Heart left ventricle (tissue), 16 donors: ENCODE results near the gene HELZ. TPM values are rescaled to one million over a fixed set of nuclear protein-coding genes. Genes with fewer than 3 reads are reported as not detected.
"Not testable (repeated sequence)": the region's sequence is repeated elsewhere in the genome, so short reads cannot be mapped to it uniquely, and the experiment has no call there.

Experiments
- ATAC-seq, 4 donors: fragments of 200-7000 bp; cut with Tn5 transposase; one replicate each; pipeline ENCODE4 v1.9.1; 2020 to 2022; ENCODE audit warnings: moderate library complexity in 4 of 4, mild to moderate bottlenecking in 3 of 4, moderate number of reproducible peaks in 1 of 4
- DNase-seq, 5 donors: peaks; one replicate each; pipeline ENCODE4 v3.0.0-alpha.2; 2020
- H3K27ac ChIP-seq, 12 donors: fragments of 200-600 bp; sonication (generic) in 4 of 12; one replicate each; pipeline versions ENCODE4 v1.5.0 to v1.8.0; 2016 to 2022; ENCODE audit warnings: mild to moderate bottlenecking in 2 of 12
- H3K27me3 ChIP-seq, 9 donors: fragments of 200-600 bp; sonication (generic) in 2 of 9; one replicate each; pipeline versions ENCODE4 v1.5.1 to v1.8.0; 2016 to 2022; ENCODE audit warnings: mild to moderate bottlenecking in 3 of 9
- H3K36me3 ChIP-seq, 9 donors: fragments of 200-600 bp; sonication (generic) in 2 of 9; one replicate each; pipeline versions ENCODE4 v1.5.0 to v1.8.0; 2018 to 2022; ENCODE audit warnings: mild to moderate bottlenecking in 2 of 9
- H3K4me1 ChIP-seq, 12 donors: fragments of 200-600 bp; sonication (generic) in 4 of 12; one replicate each; pipeline versions ENCODE4 v1.5.0 to v1.8.0; 2016 to 2022; ENCODE audit warnings: mild to moderate bottlenecking in 3 of 12
- H3K4me3 ChIP-seq, 12 donors: fragments of 200-600 bp; sonication (generic) in 4 of 12; one replicate each; pipeline versions ENCODE4 v1.5.0 to v1.8.0; 2017 to 2022; ENCODE audit warnings: mild to moderate bottlenecking in 9 of 12, moderate library complexity in 4 of 12
- H3K9me3 ChIP-seq, 12 donors: fragments of 200-600 bp; sonication (generic) in 4 of 12; one replicate each; pipeline versions ENCODE4 v1.5.0 to v1.8.0; 2016 to 2022; ENCODE audit warnings: mild to moderate bottlenecking in 1 of 12
- CTCF ChIP-seq, 12 donors: fragments of 200-600 bp; sonication (generic) in 4 of 12; IDR thresholded peaks; one replicate each; pipeline versions ENCODE4 v1.5.0 to v1.8.0; 2018 to 2022; ENCODE audit warnings: antibody characterized with exemption in 12 of 12, mild to moderate bottlenecking in 5 of 12
- POLR2A ChIP-seq, 2 donors: fragments of 450-650 bp; IDR thresholded peaks; one replicate each; pipeline ENCODE4 v1.6.1; 2017; ENCODE audit warnings: antibody characterized with exemption in 2 of 2, mild to moderate bottlenecking in 2 of 2, moderate library complexity in 2 of 2
- WGBS, 4 donors: extraction: QIAGEN DNeasy Blood & Tissue Kit in 2 of 4; methylation state at CpG; one replicate each; pipeline versions ENCODE4 v1.1.5 to v1.1.7; 2013 to 2018; 5-methylcytosine and 5-hydroxymethylcytosine counted together
- intact Hi-C, 10 donors: fragments of 100-400 bp; cut with DNase I; formaldehyde crosslinking; loops; one replicate each; pipeline versions ENCODE4 v1.11.1 to v1.14.2; 2022
- polyA plus RNA-seq, 2 donors: library from polyadenylated mRNA; stranded (reverse); fragments of 200-250 nt; gene quantifications; one replicate each; pipeline ENCODE4 v1.2.3, GENCODE V29; 2013
- total RNA-seq, 9 donors: library from RNA; depleted of rRNA in 2 of 9; stranded (reverse); fragments of >200 nt in 2 of 9; fragmentation: NEBNext Ultra II Directional in 3 of 9; extraction: Animal tissue kit (Norgen Biotek cat#: 25700) in 3 of 9; gene quantifications; one replicate each; pipeline versions ENCODE4 v1.1.0 to v1.2.4, GENCODE V29; 2016 to 2023
- donor health status: ischemic (EF 13 %, LVEDD 7.1; RV severe dilation, severe dysfunction).
- donor health status: healthy with polysubstance abuse.
- donor health status: DM: no; HTN: yes; CAD: no.
- donor health status: DM: no; HTN: no; CAD: no.
- donor health status: ischemic (EF 25% LVEDD 6.9; RV normal size, moderate dysfunction).
- donor health status: ischemic (EF 25% LVEDD 5.7; RV mildly dilated, moderate dysfunction).
- donor health status: healthy.
- donor health status: DM: yes; HTN: yes; CAD: no.
- donor health status: ischemic (EF 35%, LVEDD 5.7; RV mildly dilated, moderate dysfunction).
- donor health status: nonischemic (EF 11% LVEDD 7.7; RV severe dilation, severe dysfunction).
- donor health status: DM: yes; HTN: yes; CAD: no.
- donor health status: PGD.
- donor health status: ischemic (EF 29% LVEDD 5.4; RV normal size, mild dysfunction).
- donor health status: nonischemic (EF 23%, LVEDD 6.1; RV moderate dilation, normal function).

Gene HELZ
- total and polyA plus RNA-seq, 11 donors = 5.1 to 48.4 (median 30.3) TPM

GRCh38 chr17:67145183-67145805 is 99.7 kb downstream of the HELZ start:
- Histone ChIP-seq H3K27me3 (no peaks in the 10 kb centered on the region), H3K27ac (no peak overlapping the region), H3K9me3 (peaks cover 0 to 12% (median 4%) of the 10 kb centered on the region in 12 donors), H3K4me1 (peaks cover 0 to 2% (median 0%) of the 10 kb centered on the region in 12 donors), H3K36me3 (peaks cover 0 to 96% (median 87%) of the 10 kb centered on the region in 9 donors), H3K4me3 (no peak overlapping the region)
- whole genome bisulfite sequencing, 4 donors = 78 to 87% (median 86%) methylated on average over 4 of the region's 4 CpGs
- no peak for DNase-seq
- TF ChIP-seq POLR2A (IDR thresholded peaks at IDR 0.05) (no peak), CTCF (IDR thresholded peaks at IDR 0.05) (no peak)
- no peak for ATAC-seq
- intact Hi-C loops = no loop called here

- 98 to 99% (median 99%) methylated on average over 5 of the region's 5 CpGs for WGBS, 4 donors
- TF ChIP-seq POLR2A (IDR thresholded peaks at IDR 0.05) (no peak), CTCF (IDR thresholded peaks at IDR 0.05) (no peak)
- DNase-seq = no peak
- intact Hi-C loops = no loop called here
- H3K4me3 ChIP-seq = no peak overlapping the region
- peaks cover 0 to 89% (median 77%) of the 10 kb centered on the region in 9 donors for H3K36me3 ChIP-seq
- peaks cover 0 to 12% (median 4%) of the 10 kb centered on the region in 12 donors for H3K9me3 ChIP-seq
- peaks cover 0 to 15% (median 0%) of the 10 kb centered on the region in 12 donors for H3K4me1 ChIP-seq
- no peak for ATAC-seq
- H3K27me3 ChIP-seq = no peaks in the 10 kb centered on the region
- no peak overlapping the region for H3K27ac ChIP-seq
These were observed 101.7 kb downstream of the HELZ start for GRCh38 chr17:67143318-67143717.

- 97 to 100% (median 99%) methylated on average over 1 of the region's 1 CpG for WGBS, 4 donors
- H3K27ac ChIP-seq, ATAC-seq, H3K4me3 ChIP-seq, DNase-seq, intact Hi-C loops, H3K27me3 ChIP-seq: not testable (repeated sequence)
- Histone ChIP-seq H3K9me3 (peaks cover 0 to 12% (median 4%) of the 10 kb centered on the region in 12 donors), H3K36me3 (peaks cover 0 to 89% (median 73%) of the 10 kb centered on the region in 9 donors), H3K4me1 (peaks cover 0 to 20% (median 0%) of the 10 kb centered on the region in 12 donors)
These were observed 103.0 kb downstream of the HELZ start for GRCh38 chr17:67142030-67142429.

GRCh38 chr17:67139784-67140665 is 105.0 kb downstream of the HELZ start:
- 87 to 93% (median 90%) methylated on average over 10 of the region's 10 CpGs for WGBS, 4 donors
- no peaks in the 10 kb centered on the region for H3K27me3 ChIP-seq
- TF ChIP-seq POLR2A (IDR thresholded peaks at IDR 0.05) (no peak), CTCF (IDR thresholded peaks at IDR 0.05) (peak in 1 of 12 donors; percentile 13)

More at GRCh38 chr17:67139784-67140665, 105.0 kb downstream of the HELZ start:
- ATAC-seq (peak in 3 of 4 donors; percentile 47 to 78 (median 61)), DNase-seq (no peak)
- intact Hi-C loops = no loop called here
- Histone ChIP-seq H3K36me3 (peaks cover 0 to 89% (median 74%) of the 10 kb centered on the region in 9 donors), H3K4me3 (no peak overlapping the region), H3K9me3 (peaks cover 0 to 12% (median 4%) of the 10 kb centered on the region in 12 donors), H3K27ac (no peak overlapping the region), H3K4me1 (peaks cover 0 to 20% (median 0%) of the 10 kb centered on the region in 12 donors)
